GM18520 (cell line): ENCODE measurements around the gene OSBPL10.
A peak's percentile ranks its signal among the peaks of the same experiment; 100 is the strongest.

Source experiments
- ATAC-seq: cut with Tn5 transposase; IDR thresholded peaks from one replicate; pipeline ENCODE4 v1.9.1; 2021; ENCODE audit not compliant: unreplicated experiment

OSBPL10 gene

GRCh38 chr3:31635545-31635944 is 345.5 kb downstream of the OSBPL10 start:
- no peak for ATAC-seq

- no peak for ATAC-seq
Measured at GRCh38 chr3:31634476-31634875, 346.6 kb downstream of the OSBPL10 start.

GRCh38 chr3:31629054-31629453 is 352.0 kb downstream of the OSBPL10 start:
- ATAC-seq, result no peak

GRCh38 chr3:31625358-31625757 is 355.7 kb downstream of the OSBPL10 start:
- ATAC-seq, result no peak

- ATAC-seq, result peak; percentile 50
Measured at GRCh38 chr3:31624083-31624709, 356.9 kb downstream of the OSBPL10 start.

GRCh38 chr3:31622636-31623288 is 358.3 kb downstream of the OSBPL10 start:
- ATAC-seq, result no peak

GRCh38 chr3:31621314-31621713 is 359.7 kb downstream of the OSBPL10 start:
- no peak for ATAC-seq

GRCh38 chr3:31620656-31621055 is 360.4 kb downstream of the OSBPL10 start:
- no peak for ATAC-seq

GRCh38 chr3:31616711-31617110 is 364.4 kb downstream of the OSBPL10 start:
- ATAC-seq, result no peak

GRCh38 chr3:31615071-31615875 is 365.8 kb downstream of the OSBPL10 start:
- no peak for ATAC-seq

GRCh38 chr3:31614162-31614921 is 366.7 kb downstream of the OSBPL10 start:
- no peak for ATAC-seq

GRCh38 chr3:31613654-31614053 is 367.4 kb downstream of the OSBPL10 start:
- ATAC-seq, result no peak

- ATAC-seq, result no peak
Measured at GRCh38 chr3:31613177-31613576, 367.9 kb downstream of the OSBPL10 start.
